Activated T-helper 1 cell treated with anti-CD3 and anti-CD28 coated beads, Interleukin-12 subunit alpha, Interleukin-12 subunit beta, Interleukin-2, Interleukin-4 antibody, amounts not matched to agents 30 ng/mL and 10 ng/mL and 1 ng/mL, durations not matched to agents 14 hours and 24 hours and 36 hours (primary cell): Measurements from ENCODE around the gene TBC1D8. TPM values are rescaled to one million over a fixed set of nuclear protein-coding genes. Genes with fewer than 3 reads are reported as not detected.

ENCODE experiments used
- DNase-seq: peaks from one replicate; pipeline ENCODE4 v3.0.0; 2021; ENCODE audit warnings: low spot score
- H3K27ac Mint-ChIP-seq: one replicate; pipeline ENCODE4 v1.8.0; 2021; ENCODE audit warnings: mild to moderate bottlenecking, mixed read lengths
- H3K27me3 Mint-ChIP-seq: one replicate; pipeline ENCODE4 v1.8.0; 2022; ENCODE audit warnings: mild to moderate bottlenecking, moderate library complexity, mixed read lengths; ENCODE audit not compliant: insufficient read depth
- H3K36me3 Mint-ChIP-seq: one replicate; pipeline ENCODE4 v1.8.0; 2021; ENCODE audit warnings: low read depth, mixed read lengths
- H3K4me1 Mint-ChIP-seq: one replicate; pipeline ENCODE4 v1.8.0; 2021; ENCODE audit warnings: low read depth, mixed read lengths
- H3K4me3 Mint-ChIP-seq: one replicate; pipeline ENCODE4 v1.8.0; 2021; ENCODE audit warnings: mild to moderate bottlenecking, moderate library complexity, mixed read lengths
- H3K9me3 Mint-ChIP-seq: one replicate; pipeline ENCODE4 v1.8.0; 2021; ENCODE audit warnings: mixed read lengths
- intact Hi-C: fragments of 100-400 bp; cut with micrococcal nuclease; formaldehyde crosslinking; loops from one replicate; pipeline ENCODE4 v1.15.1; 2024
- total RNA-seq: library from RNA; stranded (reverse); gene quantifications from 2 replicates; pipeline ENCODE4 v1.2.3, GENCODE V29; 2022

TBC1D8 gene
- total RNA-seq, 1 donor from 2014 or later = 1.1 TPM

DNA sequence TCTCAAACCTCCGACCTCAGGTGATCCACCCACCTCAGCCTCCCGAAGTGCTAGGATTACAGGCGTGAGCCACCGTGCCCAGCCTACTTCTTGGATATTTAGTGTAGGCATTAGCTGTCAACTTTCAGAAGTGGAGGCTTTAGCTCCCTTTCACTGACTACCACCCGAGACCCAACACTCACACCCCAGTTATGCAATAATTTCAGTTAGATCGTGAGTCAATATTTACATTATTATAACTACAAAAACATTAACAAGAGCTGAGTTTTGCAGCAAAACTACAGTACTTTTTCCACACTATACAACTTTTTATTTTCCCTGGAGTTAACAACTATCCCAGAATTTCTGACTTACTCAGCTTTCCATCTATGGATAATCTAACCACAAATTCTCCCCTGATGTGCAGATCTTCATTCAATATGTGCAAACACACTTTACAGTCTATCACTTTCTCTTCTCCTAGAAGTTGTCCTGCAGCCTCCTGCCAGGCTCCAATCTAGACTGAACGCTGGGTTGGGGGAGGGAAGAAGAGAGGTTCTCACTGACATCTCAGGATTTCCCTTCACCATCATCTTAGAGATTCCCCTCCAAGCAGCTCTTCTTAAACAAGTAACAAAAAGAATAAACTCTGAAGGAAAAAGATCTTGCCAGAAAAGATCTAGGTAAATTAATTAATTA, 10.1 kb downstream of the TBC1D8 start:
- H3K27me3 Mint-ChIP-seq = peaks cover 14% of the 10 kb centered on the region
- no peaks in the 10 kb centered on the region for H3K4me1 Mint-ChIP-seq
- intact Hi-C loops = no loop called here
- no peak overlapping the region for H3K27ac Mint-ChIP-seq
- H3K9me3 Mint-ChIP-seq = no peaks in the 10 kb centered on the region
- H3K4me3 Mint-ChIP-seq = no peak overlapping the region
- no peaks in the 10 kb centered on the region for H3K36me3 Mint-ChIP-seq
- DNase-seq = no peak

GRCh38 chr2:101140237-101140636, 10.9 kb downstream of the TBC1D8 start:
- intact Hi-C loops = no loop called here
- Mint-ChIP-seq H3K27me3 (peaks cover 10% of the 10 kb centered on the region), H3K36me3 (no peaks in the 10 kb centered on the region), H3K27ac (no peak overlapping the region), H3K9me3 (no peaks in the 10 kb centered on the region), H3K4me3 (no peak overlapping the region), H3K4me1 (no peaks in the 10 kb centered on the region)
- no peak for DNase-seq

- Mint-ChIP-seq H3K9me3 (no peaks in the 10 kb centered on the region), H3K27me3 (peaks cover 8% of the 10 kb centered on the region), H3K4me1 (no peaks in the 10 kb centered on the region), H3K36me3 (no peaks in the 10 kb centered on the region), H3K4me3 (no peak overlapping the region), H3K27ac (no peak overlapping the region)
- intact Hi-C loops = no loop called here
- no peak for DNase-seq
Observed at GRCh38 chr2:101139495-101139894, 11.7 kb downstream of the TBC1D8 start.

- H3K4me1 Mint-ChIP-seq = no peaks in the 10 kb centered on the region
- peaks cover 2% of the 10 kb centered on the region for H3K27me3 Mint-ChIP-seq
- intact Hi-C loops = no loop called here
- DNase-seq = no peak
- H3K36me3 Mint-ChIP-seq = no peaks in the 10 kb centered on the region
- H3K4me3 Mint-ChIP-seq = no peak overlapping the region
- H3K9me3 Mint-ChIP-seq = no peaks in the 10 kb centered on the region
- H3K27ac Mint-ChIP-seq = no peak overlapping the region
Observed at GRCh38 chr2:101135412-101136296, 15.5 kb downstream of the TBC1D8 start.

GRCh38 chr2:101133492-101134100, 17.6 kb downstream of the TBC1D8 start:
- intact Hi-C loops = no loop called here
- peaks cover 2% of the 10 kb centered on the region for H3K27me3 Mint-ChIP-seq
- no peak overlapping the region for H3K27ac Mint-ChIP-seq

GRCh38 chr2:101132202-101132601, 19.0 kb downstream of the TBC1D8 start:
- Mint-ChIP-seq H3K4me1 (no peaks in the 10 kb centered on the region), H3K27ac (no peak overlapping the region), H3K4me3 (no peak overlapping the region), H3K27me3 (peaks cover 2% of the 10 kb centered on the region), H3K9me3 (no peaks in the 10 kb centered on the region), H3K36me3 (no peaks in the 10 kb centered on the region)
- intact Hi-C loops = no loop called here
- no peak for DNase-seq

More at GRCh38 chr2:101133492-101134100, 17.6 kb downstream of the TBC1D8 start:
- Mint-ChIP-seq H3K9me3 (no peaks in the 10 kb centered on the region), H3K4me3 (no peak overlapping the region), H3K36me3 (no peaks in the 10 kb centered on the region), H3K4me1 (no peaks in the 10 kb centered on the region)
- no peak for DNase-seq

GRCh38 chr2:101130081-101130480, 21.1 kb downstream of the TBC1D8 start:
- Mint-ChIP-seq H3K27ac (no peak overlapping the region), H3K36me3 (no peaks in the 10 kb centered on the region), H3K27me3 (peaks cover 6% of the 10 kb centered on the region), H3K9me3 (no peaks in the 10 kb centered on the region), H3K4me3 (no peak overlapping the region), H3K4me1 (peaks cover 7% of the 10 kb centered on the region)
- intact Hi-C loops = no loop called here
- no peak for DNase-seq

- intact Hi-C loops = no loop called here
- Mint-ChIP-seq H3K4me1 (peaks cover 7% of the 10 kb centered on the region), H3K27ac (no peak overlapping the region), H3K9me3 (no peaks in the 10 kb centered on the region), H3K36me3 (no peaks in the 10 kb centered on the region), H3K4me3 (no peak overlapping the region), H3K27me3 (peaks cover 4% of the 10 kb centered on the region)
- DNase-seq = no peak
Observed at GRCh38 chr2:101127319-101128056, 23.7 kb downstream of the TBC1D8 start.

DNA sequence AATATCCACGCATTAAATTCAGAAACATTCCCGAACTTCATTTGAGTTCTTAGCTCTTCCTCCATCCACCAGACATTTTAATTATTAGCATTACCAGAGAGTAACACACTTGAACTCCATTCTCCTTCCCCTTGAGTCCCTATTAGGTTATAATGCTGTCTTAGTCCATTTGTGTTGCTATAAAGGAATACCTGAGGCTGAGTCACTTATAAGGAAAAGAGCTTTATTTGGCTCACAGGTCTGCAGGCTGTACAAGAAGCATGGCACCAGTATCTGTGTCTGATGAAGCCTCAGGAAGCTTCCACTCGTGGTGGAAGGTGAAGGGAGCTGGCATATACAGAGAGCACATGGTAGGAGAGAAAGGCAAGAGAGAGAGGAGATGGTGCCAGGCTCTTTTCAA, 25.4 kb downstream of the TBC1D8 start:
- DNase-seq = no peak
- Mint-ChIP-seq H3K36me3 (no peaks in the 10 kb centered on the region), H3K27me3 (peaks cover 4% of the 10 kb centered on the region), H3K4me1 (peaks cover 7% of the 10 kb centered on the region), H3K9me3 (no peaks in the 10 kb centered on the region), H3K4me3 (no peak overlapping the region), H3K27ac (no peak overlapping the region)
- intact Hi-C loops = no loop called here

DNA sequence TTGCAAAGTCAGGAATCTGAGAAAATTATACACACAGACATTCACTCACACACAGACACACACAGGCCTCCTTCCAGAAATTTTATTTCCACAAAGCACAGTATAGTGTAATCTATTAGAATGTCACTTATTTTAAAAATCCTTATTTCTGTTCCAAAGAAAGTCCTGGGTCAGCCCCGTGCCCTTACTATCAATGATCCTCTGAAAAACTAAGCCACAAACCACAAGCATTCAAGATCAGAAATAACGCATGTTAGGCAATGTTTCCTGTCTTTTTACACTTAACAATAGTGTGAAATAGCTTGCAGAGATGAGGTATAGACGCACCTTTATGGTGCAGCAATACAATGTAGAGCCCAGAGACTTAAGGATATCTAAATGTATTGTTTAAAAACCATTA, 25.8 kb downstream of the TBC1D8 start:
- H3K9me3 Mint-ChIP-seq = no peaks in the 10 kb centered on the region
- intact Hi-C loops = no loop called here

GRCh38 chr2:101124643-101125366, 26.4 kb downstream of the TBC1D8 start:
- DNase-seq = no peak
- H3K27ac Mint-ChIP-seq = no peak overlapping the region
- peaks cover 4% of the 10 kb centered on the region for H3K27me3 Mint-ChIP-seq
- intact Hi-C loops = no loop called here
- no peaks in the 10 kb centered on the region for H3K36me3 Mint-ChIP-seq
- no peak overlapping the region for H3K4me3 Mint-ChIP-seq
- peaks cover 7% of the 10 kb centered on the region for H3K4me1 Mint-ChIP-seq
- no peaks in the 10 kb centered on the region for H3K9me3 Mint-ChIP-seq

More for the DNA sequence above, 25.8 kb downstream of the TBC1D8 start:
- H3K36me3 Mint-ChIP-seq = no peaks in the 10 kb centered on the region
- no peak overlapping the region for H3K4me3 Mint-ChIP-seq
- H3K27me3 Mint-ChIP-seq = peaks cover 4% of the 10 kb centered on the region
- peaks cover 7% of the 10 kb centered on the region for H3K4me1 Mint-ChIP-seq
- no peak for DNase-seq
- no peak overlapping the region for H3K27ac Mint-ChIP-seq

- Mint-ChIP-seq H3K36me3 (no peaks in the 10 kb centered on the region), H3K27ac (no peak overlapping the region), H3K9me3 (no peaks in the 10 kb centered on the region), H3K4me3 (no peak overlapping the region), H3K27me3 (peaks cover 4% of the 10 kb centered on the region), H3K4me1 (peaks cover 7% of the 10 kb centered on the region)
- intact Hi-C loops = no loop called here
- no peak for DNase-seq
Observed at GRCh38 chr2:101123795-101124471, 27.2 kb downstream of the TBC1D8 start.
